ENCODE measurements around the gene SH2D3A.
"Not testable (repeated sequence)": the region's sequence is repeated elsewhere in the genome, so short reads cannot be mapped to it uniquely, and the experiment has no call there.

Gene SH2D3A

GRCh38 chr19:6767357-6768235 lies at the start of gene SH2D3A:
Gene SH2D3A, minus strand, starts transcription at chr19:6767435. Its CDS starts 3,687 bp downstream, at chr19:6763748.
- peak; percentile 95 for DNase-seq (ENCODE audit: low spot score)

GRCh38 chr19:6813659-6814058 lies 46.4 kb upstream of the SH2D3A start:
- no peak for DNase-seq (ENCODE audit: low spot score)

GRCh38 chr19:6812612-6813011 lies 45.4 kb upstream of the SH2D3A start:
- DNase-seq (ENCODE audit: low spot score), result no peak

- peak; percentile 26 for DNase-seq (ENCODE audit: low spot score)
Measured at GRCh38 chr19:6811906-6812305, 44.7 kb upstream of the SH2D3A start.

GRCh38 chr19:6811378-6811777 lies 44.1 kb upstream of the SH2D3A start:
- no peak for DNase-seq (ENCODE audit: low spot score)

GRCh38 chr19:6809262-6809661 lies 42.0 kb upstream of the SH2D3A start:
- DNase-seq (ENCODE audit: low spot score), result no peak

GRCh38 chr19:6808494-6808893 lies 41.3 kb upstream of the SH2D3A start:
- DNase-seq (ENCODE audit: low spot score), result no peak

GRCh38 chr19:6807291-6807690 lies 40.1 kb upstream of the SH2D3A start:
- DNase-seq (ENCODE audit: low spot score), result no peak

GRCh38 chr19:6806488-6806887 lies 39.3 kb upstream of the SH2D3A start:
- peak; percentile 24 for DNase-seq (ENCODE audit: low spot score)

- DNase-seq (ENCODE audit: low spot score), result no peak
Measured at GRCh38 chr19:6803036-6803404, 35.8 kb upstream of the SH2D3A start.

GRCh38 chr19:6802336-6803035 lies 35.3 kb upstream of the SH2D3A start:
- no peak for DNase-seq (ENCODE audit: low spot score)

- DNase-seq (ENCODE audit: low spot score), result no peak
Measured at GRCh38 chr19:6801485-6802086, 34.4 kb upstream of the SH2D3A start.

GRCh38 chr19:6800991-6801484 lies 33.8 kb upstream of the SH2D3A start:
- no peak for DNase-seq (ENCODE audit: low spot score)

GRCh38 chr19:6800160-6800790 lies 33.0 kb upstream of the SH2D3A start:
- not testable (repeated sequence) for DNase-seq (ENCODE audit: low spot score)

GRCh38 chr19:6797646-6798045 lies 30.4 kb upstream of the SH2D3A start:
- DNase-seq (ENCODE audit: low spot score), result no peak

- no peak for DNase-seq (ENCODE audit: low spot score)
Measured at GRCh38 chr19:6796278-6796677, 29.0 kb upstream of the SH2D3A start.

- no peak for DNase-seq (ENCODE audit: low spot score)
Measured at GRCh38 chr19:6794686-6795431, 27.6 kb upstream of the SH2D3A start.

- DNase-seq (ENCODE audit: low spot score), result no peak
Measured at GRCh38 chr19:6793973-6794372, 26.7 kb upstream of the SH2D3A start.

GRCh38 chr19:6793411-6793810 lies 26.2 kb upstream of the SH2D3A start:
- no peak for DNase-seq (ENCODE audit: low spot score)

- DNase-seq (ENCODE audit: low spot score), result no peak
Measured at GRCh38 chr19:6791237-6791636, 24.0 kb upstream of the SH2D3A start.

Data from LoVo (cell line).